DMS114 treated with DMSO at 0.1 percent for 48 hours (cell line): ENCODE results near the gene VPS39.

Experiments
- DNase-seq: peaks from one replicate; lab custom pipeline; 2025; ENCODE audit not compliant: unreplicated experiment; lab: John Stamatoyannopoulos, UW

Gene VPS39

DNA sequence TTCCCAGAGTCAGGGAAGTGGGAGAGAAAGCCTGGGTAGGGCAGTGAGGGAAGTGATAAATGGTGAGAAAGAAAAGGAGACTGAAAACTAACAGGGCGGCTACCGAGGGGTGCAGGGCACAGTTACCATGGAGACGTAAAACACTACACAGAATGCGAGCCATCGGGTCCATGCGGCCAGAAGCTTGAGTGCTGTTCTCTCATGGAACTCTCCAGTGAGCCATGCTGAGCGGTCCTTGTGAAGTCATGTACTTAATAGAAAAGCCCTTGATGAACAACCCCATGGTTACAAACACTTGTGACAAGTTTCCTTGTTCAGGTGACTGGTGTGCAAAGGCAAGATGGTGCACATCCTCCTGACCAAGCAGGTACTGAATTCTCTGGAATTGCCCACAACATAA is 48.0 kb downstream of the VPS39 start:
- no peak for DNase-seq

DNA sequence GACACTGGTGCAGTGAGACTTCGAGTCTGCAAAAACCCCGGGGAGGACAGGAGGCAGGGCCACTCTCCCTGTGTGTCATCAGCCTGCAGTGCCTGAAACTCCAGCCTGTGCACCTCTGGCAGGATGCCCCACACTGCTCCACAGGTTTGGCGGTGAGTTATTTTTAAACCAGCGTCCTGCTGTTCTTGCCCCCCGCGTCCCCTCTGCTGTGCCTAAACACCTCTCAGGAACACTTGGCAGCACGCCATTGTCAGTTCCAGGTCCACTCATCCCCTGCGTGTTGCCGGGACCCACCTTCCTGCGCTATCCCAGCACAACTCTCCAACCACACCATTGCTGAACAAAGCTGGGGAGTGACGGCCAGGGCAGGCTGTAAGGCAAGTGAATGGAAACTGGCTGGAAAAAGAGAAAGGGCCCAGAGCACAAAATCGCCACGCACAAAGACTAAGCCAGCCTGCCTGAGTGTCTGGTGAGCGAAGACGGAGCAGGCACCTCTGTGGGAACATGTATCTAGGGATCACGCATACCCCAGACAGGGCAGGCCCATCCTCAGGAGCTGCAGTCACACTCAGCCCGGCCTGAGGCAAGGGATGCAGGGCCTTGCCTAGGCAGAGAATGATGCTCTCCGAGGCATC is 48.6 kb downstream of the VPS39 start:
- DNase-seq = no peak

DNA sequence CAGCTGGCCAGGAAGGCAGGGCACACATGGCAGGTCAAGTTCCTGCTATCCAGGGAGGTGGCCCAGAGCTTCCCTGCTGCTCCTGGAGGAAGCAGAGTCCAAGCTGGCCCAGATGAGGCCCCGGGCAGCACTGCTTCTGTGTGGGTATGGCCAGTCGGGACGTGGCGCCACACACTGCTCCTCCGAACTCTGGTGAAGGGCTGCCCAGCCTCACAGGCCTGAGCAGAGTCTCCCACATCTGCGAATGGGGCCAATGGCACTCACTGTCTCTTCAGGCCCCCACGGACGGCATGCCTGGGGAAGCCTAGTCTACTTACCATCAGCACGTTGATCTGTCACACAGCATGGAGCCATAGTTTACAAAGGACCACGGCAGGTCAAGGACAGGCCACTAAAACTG is 49.2 kb downstream of the VPS39 start:
- no peak for DNase-seq

DNA sequence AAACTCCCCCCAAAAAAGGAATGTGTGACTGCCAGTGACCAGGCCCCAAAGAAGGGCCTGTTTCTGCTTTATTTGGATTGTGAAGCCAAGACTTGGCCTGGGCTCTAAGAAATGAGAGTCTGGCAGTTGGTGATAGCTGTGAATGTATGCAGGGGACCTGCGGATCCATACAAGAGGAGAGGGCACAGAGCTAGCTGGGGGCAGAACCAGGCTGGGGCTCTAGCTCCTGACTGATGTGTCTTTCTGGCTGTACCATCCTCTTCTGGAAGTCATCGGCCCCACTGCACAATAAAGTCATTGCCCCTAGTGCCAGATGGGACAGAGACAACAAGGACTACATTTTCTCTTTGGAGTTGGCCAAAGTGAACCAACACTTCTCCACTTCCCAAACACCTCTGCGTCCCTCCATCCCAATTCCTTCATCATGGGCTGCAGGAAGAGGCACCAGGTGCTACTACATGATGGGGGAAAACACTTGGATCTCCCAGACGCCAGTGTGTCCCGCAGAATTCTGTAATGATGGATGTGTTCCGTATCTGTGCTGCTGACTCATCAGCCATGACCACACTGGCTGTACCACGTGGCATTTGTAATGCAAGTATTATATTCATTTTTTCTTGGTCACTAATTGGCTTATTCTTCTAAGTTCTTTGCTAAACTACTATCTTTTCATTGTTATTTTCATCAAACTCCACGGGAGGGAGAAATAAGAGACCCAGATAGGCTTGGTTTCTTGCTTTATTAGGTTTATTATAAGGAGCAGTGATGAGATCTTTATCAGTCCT is 49.9 kb downstream of the VPS39 start:
- no peak for DNase-seq

DNA sequence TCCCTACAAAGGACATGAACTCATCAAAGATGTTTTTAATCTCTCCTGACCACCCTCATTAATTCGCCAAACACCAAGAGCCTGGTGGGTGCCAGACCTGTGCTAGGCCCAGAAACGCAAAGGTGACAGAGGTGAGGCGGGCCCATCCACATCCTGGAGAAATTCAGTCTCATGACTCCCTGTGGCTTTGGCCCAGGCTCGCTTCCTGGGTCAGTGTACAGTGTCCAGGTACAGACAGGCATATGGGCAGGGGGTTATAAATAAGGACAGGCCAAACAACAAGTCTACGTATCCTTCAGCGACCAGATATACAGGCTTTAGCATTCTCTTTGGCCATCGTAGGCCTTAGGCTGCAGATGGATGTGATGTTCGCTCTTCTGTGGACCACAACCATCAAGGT is 50.7 kb downstream of the VPS39 start:
- no peak for DNase-seq

DNA sequence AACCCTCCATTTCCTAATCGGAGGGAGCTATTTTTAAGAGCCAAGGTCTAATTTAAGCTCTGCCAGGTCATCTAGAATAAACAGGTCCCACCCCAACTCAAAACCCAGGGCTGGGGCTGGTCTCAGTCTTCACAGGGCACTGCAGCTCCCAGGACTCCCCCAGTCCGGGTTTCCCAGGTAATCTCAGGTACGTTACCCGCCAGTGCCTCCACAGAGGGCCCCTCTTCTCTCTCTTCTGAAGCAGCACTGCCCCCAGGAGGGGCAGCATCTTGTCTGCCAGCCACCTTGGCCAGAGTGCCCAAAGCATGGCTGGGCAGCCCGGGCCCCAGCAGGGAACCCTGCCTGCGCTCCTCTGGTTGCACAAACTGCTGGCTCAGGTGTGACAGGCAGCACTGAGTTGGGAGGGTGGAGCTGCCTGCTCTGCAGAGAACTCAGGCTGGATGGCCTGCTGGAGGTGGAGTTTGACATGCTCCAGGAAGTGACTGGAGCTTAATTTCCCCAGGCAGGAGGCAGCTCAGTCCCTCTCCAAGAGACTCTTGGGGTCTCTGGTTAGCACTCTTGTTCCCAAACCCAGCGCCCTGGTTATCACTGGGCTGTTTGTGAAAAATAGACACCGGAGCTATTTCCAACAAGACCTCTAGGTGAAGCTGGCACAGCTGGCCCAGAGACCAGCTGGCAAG is 51.7 kb downstream of the VPS39 start, which contains the start of gene PLA2G4F:
Gene PLA2G4F (minus strand): TSS at position 394 of the 680 bp plus-strand sequence. CDS start 87 bp downstream, at position 307.
- DNase-seq = no peak

DNA sequence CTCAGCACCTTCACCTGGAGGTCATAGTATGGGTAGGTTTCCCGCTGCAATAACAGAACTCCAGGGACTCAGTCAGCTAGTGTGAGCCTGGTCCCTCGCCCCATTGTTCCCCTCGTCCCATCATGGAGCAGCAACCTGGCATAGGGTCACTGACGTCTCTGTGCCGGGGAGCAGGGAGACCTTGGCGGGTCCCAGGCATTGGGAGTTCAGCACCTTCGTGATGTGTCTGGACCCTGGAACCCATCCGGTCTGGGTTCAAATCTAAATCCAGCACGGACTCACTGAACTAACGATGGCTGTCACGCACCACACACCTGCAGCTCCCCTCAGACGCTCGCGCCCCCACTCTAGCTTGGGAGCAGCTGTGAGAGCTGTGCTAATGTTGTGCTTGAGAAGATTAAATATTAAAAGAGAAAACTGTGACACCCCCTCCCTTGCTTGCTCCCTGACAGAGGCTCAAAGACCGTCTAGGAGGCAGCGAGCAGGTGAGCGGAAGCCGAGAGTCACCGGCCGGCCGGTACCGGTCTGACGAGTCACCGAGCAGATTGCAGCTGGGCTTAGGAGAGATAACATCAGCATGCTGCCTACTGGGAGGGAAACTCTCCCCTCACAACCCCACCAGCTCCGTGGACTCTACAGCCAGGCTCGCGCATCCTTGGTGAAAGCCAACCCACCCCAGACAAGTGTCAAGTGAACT is 52.4 kb downstream of the VPS39 start:
- no peak for DNase-seq

DNA sequence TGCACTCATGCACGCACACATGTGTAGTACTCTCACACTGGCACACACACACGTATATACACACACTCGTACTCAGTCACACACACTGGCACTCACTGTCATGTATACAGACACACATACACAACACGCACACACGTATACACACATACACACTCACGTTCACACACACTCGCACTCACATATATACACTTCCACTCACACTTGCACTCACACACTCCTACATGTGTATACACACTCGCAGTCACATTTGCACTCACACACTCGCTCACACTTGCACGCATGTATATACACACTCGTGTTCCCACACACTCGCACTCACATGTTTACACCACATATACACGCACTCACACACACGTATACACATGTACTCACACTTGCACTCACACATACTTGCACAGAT is 53.1 kb downstream of the VPS39 start:
- DNase-seq = no peak

DNA sequence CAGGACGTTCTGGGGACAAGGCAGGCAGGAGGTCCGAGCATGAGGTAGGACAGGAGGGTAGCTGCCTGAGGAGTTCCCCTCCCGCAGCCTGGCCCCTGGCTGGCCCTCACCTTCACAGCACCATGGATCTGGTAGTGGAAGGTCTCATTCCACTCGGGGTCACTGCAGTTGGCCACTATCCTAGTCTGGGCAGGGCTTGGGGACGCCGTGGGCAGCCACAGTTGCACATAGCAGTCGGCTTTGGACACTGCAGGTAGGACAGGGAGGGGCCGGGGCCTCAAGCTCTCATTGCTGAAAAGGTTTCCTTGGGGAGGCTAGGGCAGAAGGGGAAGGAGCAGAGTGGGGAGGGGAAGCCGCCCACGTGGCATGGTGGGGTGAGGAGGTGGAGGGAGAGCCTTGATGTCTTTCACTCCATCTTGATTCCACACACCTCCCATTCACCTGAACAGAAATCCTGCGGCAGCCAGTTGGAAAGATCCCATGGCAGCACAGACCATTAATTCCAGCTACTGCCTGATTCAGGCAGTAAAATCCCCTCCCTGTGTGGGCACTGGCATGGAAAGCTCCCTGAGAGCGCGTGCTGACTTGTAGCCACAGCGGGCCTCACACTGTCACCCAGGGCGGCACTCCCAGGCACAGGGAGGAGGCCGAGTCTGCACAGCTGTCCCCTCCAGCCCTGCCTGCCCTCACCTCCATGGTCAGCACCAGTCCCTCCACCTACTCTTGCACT is 53.7 kb downstream of the VPS39 start:
- no peak for DNase-seq

DNA sequence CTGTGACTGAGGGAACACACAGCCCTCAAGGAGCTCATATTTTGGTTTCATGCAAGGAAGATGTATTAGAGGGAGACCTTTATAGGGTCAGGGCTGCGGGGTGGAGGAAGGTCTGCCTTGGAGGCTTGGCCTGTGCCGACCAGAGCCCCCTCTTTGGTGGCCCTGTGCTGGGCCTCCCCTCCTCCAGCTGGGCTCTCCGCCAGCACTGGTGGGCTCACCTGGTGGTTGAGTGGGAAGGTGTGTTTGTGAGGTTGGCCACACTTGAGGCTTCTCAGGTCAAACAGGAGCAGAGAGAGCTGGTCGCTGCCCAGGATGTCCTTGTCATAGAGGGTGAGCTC is 54.3 kb downstream of the VPS39 start:
- no peak for DNase-seq

DNA sequence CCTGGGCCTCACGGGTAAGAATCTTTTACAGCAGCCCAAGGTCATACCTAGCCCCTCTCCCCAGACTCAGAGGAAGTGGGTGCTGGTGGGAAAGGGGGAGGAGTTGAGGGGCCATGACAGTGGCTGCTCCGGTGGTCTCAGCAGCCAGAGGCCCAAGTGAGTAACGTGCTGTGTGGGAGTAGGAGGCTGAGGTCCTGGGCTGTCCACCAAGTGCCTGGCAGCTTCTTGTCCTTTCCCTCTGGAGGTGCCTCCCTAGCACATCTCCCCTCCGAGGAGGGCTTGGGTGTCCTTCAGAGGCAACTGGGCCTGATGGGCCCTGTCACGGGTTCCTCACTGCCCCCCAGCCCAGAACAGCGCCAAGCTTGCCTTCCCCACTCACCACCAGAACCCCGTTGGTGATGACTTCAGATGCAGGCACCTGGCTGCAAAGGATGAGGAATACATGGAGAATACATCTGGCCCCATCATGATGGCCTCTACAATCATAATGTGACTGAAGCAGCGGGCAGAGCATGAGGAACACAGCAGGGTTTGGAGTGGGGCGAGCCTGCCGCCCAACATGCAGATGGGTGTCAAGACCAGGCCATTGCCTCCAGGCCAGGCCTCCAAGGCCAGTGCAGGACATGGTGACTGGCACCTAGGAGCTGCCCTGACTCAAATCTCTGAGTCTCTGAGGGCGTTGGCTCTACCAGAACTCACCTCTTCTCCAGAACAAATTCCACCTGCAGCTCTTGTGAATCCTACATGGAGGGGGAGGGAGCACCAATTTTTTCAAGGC is 55.0 kb downstream of the VPS39 start:
- no peak for DNase-seq

DNA sequence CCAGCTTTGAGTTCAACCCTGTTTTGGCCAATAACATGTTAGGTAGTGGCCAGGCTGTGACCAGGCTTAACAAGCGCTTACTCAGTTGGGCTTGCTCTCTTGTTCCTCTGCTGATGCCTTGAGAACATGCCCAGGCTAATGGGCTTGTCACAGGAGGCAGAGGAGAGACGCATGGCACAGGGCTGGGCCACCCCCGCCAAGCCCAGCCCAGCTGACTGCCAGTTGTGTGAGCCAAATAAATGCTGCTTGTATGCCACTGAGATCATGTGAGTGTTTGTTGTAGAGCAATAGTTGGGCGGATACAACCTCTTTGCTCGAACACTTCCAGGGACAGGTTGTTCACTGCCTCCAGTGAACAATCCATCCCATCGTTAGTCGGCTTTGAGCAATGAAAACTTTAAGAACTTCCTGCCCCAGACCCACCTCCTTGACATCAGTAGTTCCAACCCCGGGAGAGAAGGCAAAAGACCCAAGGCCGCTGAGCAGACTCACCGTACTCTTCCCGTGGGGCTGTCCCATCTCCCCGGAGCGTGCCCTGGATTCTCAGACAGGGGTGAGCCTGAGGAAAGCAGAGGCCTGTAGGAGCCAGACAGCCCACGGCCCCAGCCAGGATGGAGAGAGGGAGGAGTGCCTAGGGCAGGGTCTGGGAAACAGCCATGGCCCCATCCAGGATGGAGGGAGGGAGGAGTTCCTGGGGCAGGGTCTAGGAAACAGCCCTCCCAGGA is 55.7 kb downstream of the VPS39 start:
- DNase-seq = no peak

DNA sequence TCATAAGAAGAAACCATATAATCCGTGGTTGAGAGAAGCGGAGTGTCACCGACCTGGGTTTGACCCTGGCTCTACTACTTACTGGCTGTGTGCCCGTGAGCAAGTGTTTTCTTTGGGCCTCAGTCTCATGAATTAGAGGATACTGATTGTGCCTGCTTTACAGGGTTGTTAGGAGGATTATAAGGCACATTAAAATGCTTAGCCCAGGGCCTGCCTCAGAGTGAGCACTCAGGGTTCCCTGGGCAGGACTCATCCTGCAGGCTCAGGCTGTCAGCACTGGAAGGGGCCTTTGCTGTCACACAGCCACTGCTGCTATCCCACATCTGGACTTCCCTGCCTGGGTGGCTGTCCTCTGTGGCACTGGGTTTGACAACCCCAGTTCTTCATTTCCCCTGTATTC is 56.4 kb downstream of the VPS39 start:
- no peak for DNase-seq

DNA sequence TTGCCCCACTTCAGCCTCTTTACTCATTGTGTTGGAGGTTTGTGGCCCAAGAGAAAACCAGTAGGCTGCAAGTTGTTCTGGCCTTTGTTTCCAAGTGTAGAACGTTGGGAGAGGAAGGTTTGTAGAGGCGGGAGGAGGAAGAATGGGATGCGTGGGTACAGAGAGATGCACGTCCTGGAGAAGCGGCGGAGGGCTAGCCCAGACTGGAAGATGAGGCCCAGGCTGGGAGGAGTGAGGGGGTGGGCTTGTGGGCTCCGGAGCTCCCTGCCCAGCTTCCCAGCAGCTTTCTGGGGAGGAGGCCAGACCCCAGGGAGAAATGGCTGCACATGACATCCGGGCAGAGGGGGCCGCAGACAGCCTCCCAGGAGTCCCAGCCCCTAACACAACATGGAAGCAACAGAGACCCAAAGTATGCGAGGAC is 57.0 kb downstream of the VPS39 start:
- no peak for DNase-seq

DNA sequence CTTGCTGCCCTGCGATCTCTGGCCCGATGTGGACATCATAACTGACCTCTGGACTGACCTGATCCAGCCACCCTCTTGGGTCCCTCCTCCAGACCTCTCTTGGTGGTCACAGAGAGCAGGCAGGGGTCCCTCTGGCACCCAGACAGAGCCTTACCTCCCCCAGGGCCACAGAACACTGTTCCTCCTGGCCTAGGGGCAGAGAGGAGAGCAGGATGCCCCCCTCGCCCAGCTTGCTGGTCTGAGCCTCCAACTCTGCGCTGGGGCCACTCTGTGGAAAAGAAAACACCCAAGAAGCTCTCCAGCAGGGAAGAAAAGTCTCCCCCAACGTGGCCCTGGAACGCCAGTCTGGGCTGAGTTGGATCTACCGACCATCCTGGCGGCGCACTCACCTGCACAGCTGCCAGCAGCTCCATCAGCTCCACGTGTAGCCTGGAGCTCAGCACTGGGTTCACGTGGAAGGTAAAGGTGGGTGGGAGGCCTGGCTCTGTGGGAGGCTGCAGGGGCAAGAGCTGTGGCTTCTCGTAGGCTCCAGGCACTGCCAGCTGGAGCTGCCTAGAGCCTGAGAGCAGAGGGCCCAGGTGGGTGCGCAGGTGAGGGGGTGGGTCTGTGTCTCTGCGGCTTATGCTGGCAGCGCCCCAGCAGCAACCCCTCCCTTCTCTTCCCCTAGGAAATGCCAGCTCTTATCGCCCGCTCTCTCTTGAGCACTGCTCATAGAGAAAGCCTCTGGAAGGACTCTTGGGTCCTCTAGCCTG is 57.7 kb downstream of the VPS39 start:
- no peak for DNase-seq

DNA sequence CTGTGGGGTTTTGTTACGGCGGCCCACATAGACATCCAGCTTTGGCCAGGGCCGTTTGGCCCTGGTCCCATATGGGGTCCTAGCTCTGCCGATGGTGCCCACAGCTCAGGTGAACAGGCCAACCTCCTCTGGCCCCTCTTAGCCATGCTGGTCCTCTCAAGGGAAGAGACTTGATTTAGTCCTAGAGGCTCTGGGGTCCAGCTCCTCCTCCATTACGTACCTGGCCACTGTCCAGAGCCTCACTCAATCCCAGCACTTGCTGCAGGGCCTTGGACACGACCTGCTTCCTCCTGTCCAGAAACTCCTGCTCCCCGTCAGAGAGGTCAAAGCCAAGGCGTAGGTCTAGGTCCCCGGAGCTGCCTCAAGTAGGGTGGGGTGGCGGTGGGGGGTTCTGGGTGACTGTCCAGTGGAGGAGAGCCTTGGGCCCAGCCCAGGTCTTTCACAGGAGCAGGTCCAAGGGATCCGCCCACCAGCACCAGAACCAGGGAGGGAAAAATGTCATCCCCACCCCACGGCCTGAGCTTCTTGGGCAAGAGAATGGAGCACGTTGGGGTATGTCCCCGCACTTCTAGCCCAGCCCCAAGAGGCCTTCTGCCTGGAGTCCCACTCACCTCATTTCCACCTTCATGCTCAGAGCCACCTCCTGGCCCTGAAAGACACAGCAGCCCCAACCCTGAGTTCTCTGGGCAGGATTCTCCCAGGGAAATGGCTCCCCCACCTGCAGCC is 58.4 kb downstream of the VPS39 start:
- DNase-seq = no peak

DNA sequence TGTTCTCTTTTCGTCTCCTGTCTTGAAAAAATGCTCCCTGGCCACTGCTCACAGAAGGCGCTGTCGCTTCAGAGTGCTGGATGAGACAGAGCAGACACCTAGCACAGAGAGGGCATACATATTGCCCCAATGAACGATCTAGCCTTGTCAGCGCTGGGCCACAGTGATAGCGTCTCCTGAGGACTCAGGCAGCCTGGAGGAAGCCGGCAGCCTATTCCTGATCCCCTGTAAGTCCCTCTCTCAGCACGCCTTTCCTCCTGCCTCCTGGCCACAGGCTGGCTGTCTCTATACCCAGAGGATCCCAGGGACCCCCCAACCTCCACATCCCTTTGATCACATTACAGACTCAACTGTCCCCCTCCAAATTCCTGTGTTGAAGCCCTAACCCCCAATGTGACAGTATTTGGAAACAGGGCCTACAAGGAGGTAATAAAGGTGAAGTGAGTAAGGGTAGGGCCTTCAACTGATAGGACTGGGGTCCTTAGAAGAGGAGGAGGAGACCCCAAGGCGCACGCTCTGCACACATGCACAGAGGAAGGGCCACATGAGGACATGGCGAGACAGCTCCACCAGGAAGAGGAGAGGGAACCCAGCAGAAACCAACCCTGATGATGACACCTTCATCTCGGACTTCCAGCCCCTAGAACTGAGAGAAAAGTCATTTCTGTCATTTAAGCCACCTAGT is 59.2 kb downstream of the VPS39 start:
- DNase-seq = no peak

DNA sequence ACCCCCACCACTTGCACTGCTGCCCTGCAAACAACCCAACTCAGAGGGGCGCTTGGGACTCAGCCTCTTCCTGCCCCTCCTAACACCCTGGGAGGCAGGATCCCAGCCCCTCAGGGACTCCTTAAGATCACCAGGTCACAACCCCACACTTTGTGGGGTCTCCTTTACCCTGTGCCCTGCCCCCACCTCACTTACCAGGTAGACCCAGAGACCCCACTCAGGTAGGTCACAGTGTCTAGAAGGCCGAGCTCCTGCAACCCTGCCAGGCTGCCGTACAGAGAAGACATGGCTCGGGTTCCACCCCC is 60.7 kb downstream of the VPS39 start:
- no peak for DNase-seq
